CD4-positive, alpha-beta T cell (primary cell): ENCODE results near the gene CHIC1. TPM values are rescaled to one million over a fixed set of nuclear protein-coding genes. Genes with fewer than 3 reads are reported as not detected.
"Not testable (repeated sequence)": the region's sequence is repeated elsewhere in the genome, so short reads cannot be mapped to it uniquely, and the experiment has no call there.

Experiments
- ATAC-seq: fragments of 200-7000 bp; cut with Tn5 transposase; one replicate; pipeline ENCODE4 v1.10.0; 2022; ENCODE audit warnings: mild to moderate bottlenecking; ENCODE audit not compliant: poor library complexity
- CTCF ChIA-PET: fragments of 350-600 bp; sonication (Branson Sonifier 250); formaldehyde crosslinking; loops from one replicate; lab custom pipeline; 2021; ENCODE audit warnings: antibody characterized with exemption, inconsistent platforms; lab: Charles Lee
- POLR2A ChIA-PET: fragments of 350-600 bp; sonication (Branson Sonifier 250); formaldehyde crosslinking; loops from one replicate; lab custom pipeline; 2021; ENCODE audit warnings: antibody characterized with exemption, inconsistent platforms; lab: Charles Lee
- DNase-seq, 14 experiments: peaks; one replicate each; pipeline ENCODE4 v3.0.0-alpha.2; 2013 to 2020; ENCODE audit warnings: mixed read lengths in 2 of 14
- H3K27ac ChIP-seq, 2 donors: one replicate each; pipeline versions ENCODE4 v1.5.1 to v1.7.0; 2013; ENCODE audit warnings: low read length in 2 of 2, low read depth in 1 of 2, mild to moderate bottlenecking in 1 of 2
- H3K27me3 ChIP-seq, 2 experiments: 1 replicate in 1 of 2; 2 replicates in 1 of 2; pipeline versions ENCODE4 v1.6.1 to v1.7.0; 2013; ENCODE audit warnings: low read length in 2 of 2, control low read depth in 1 of 2, mild to moderate bottlenecking in 1 of 2, moderate library complexity in 1 of 2; ENCODE audit not compliant: insufficient read depth in 2 of 2, control insufficient read depth in 1 of 2
- H3K36me3 ChIP-seq: one replicate; pipeline ENCODE4 v1.6.1; 2013; ENCODE audit warnings: low read length, control low read depth; ENCODE audit not compliant: insufficient read depth
- H3K4me1 ChIP-seq: one replicate; pipeline ENCODE4 v1.6.1; 2013; ENCODE audit warnings: low read length, control low read depth; ENCODE audit not compliant: insufficient read depth
- H3K4me3 ChIP-seq: one replicate; pipeline ENCODE4 v1.5.1; 2013; ENCODE audit warnings: mild to moderate bottlenecking, low read length, moderate library complexity
- H3K9me3 ChIP-seq, 2 experiments: 1 replicate in 1 of 2; 2 replicates in 1 of 2; pipeline versions ENCODE4 v1.6.1 to v1.7.0; 2013; ENCODE audit warnings: low read length in 2 of 2, mild to moderate bottlenecking in 2 of 2, control low read depth in 1 of 2, moderate library complexity in 1 of 2; ENCODE audit not compliant: control insufficient read depth in 1 of 2, insufficient read depth in 1 of 2
- H3K27ac Mint-ChIP-seq: one replicate; pipeline ENCODE4 v1.8.0; 2020; ENCODE audit warnings: mixed read lengths
- H3K27me3 Mint-ChIP-seq: one replicate; pipeline ENCODE4 v1.8.0; 2021; ENCODE audit warnings: mixed read lengths
- H3K36me3 Mint-ChIP-seq: one replicate; pipeline ENCODE4 v1.8.0; 2021; ENCODE audit warnings: low read depth, mixed read lengths
- H3K4me1 Mint-ChIP-seq: one replicate; pipeline ENCODE4 v1.8.0; 2021; ENCODE audit warnings: low read depth, mixed read lengths
- H3K4me3 Mint-ChIP-seq: one replicate; pipeline ENCODE4 v1.8.0; 2020; ENCODE audit warnings: mild to moderate bottlenecking, mixed read lengths
- H3K9me3 Mint-ChIP-seq: one replicate; pipeline ENCODE4 v1.8.0; 2020; ENCODE audit warnings: mixed read lengths
- intact Hi-C, 2 experiments: fragments of 100-400 bp; cut with DNase I in 1 of 2; cut with micrococcal nuclease in 1 of 2; formaldehyde crosslinking; loops; one replicate each; pipeline versions ENCODE4 v1.15.1 to v1.9.0; 2023 to 2025; cut with DNase I, micrococcal nuclease
- total RNA-seq, 174 experiments: library from RNA in 2 of 174; stranded (reverse) in 2 of 174; gene quantifications; one replicate each; pipeline ENCODE4 v1.2.3 and lab custom pipeline; 2021 to 2026
- TF ChIP-seq, protein P1 (sequence below): fragments of 200-600 bp; IDR thresholded peaks from one replicate; pipeline ENCODE4 v1.8.0; 2022; ENCODE audit warnings: antibody characterized with exemption, mild to moderate bottlenecking

CHIC1 gene
- total RNA-seq, 2 experiments from 2014 or later = 7.0 to 7.2 TPM

DNA sequence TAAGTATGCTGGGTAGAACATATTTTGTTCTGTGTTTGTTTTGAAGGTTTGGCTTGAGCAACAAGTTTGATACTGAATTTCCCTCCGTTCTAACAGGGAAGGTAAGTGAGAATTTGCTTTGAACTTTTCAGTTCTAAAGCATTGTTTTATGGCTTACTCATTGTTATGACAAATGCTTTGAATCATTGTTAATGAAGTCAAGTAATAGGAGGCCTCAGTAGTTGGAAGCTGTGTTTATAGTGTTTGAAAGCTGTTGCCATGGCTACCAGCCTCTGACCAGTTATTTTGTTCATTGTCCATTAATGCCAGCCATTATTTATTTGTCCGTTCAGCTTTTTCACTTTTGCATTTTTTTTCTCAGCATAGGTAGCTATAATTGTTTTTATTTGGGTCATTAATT lies 14.4 kb downstream of the CHIC1 start:
- Mint-ChIP-seq H3K4me1 (peaks cover 49% of the 10 kb centered on the region), H3K4me3 (no peak overlapping the region), H3K27ac (no peak overlapping the region), H3K27me3 (no peaks in the 10 kb centered on the region), H3K9me3 (no peaks in the 10 kb centered on the region), H3K36me3 (peaks cover 34% of the 10 kb centered on the region)
- CTCF ChIA-PET = interaction anchor here (1.0 kb wide), 1 partner anchor 19 kb away, joined by 3 read pairs; no protein-coding TSS in a partner anchor
- no peak overlapping the region for H3K4me3 ChIP-seq
- H3K27me3 ChIP-seq = no peaks in the 10 kb centered on the region
- POLR2A ChIA-PET = no interaction called here
- H3K36me3 ChIP-seq = no peaks in the 10 kb centered on the region
- ATAC-seq (no peak), DNase-seq (no peak)
- no peaks in the 10 kb centered on the region for H3K9me3 ChIP-seq
- TF ChIP-seq, protein P1, sequence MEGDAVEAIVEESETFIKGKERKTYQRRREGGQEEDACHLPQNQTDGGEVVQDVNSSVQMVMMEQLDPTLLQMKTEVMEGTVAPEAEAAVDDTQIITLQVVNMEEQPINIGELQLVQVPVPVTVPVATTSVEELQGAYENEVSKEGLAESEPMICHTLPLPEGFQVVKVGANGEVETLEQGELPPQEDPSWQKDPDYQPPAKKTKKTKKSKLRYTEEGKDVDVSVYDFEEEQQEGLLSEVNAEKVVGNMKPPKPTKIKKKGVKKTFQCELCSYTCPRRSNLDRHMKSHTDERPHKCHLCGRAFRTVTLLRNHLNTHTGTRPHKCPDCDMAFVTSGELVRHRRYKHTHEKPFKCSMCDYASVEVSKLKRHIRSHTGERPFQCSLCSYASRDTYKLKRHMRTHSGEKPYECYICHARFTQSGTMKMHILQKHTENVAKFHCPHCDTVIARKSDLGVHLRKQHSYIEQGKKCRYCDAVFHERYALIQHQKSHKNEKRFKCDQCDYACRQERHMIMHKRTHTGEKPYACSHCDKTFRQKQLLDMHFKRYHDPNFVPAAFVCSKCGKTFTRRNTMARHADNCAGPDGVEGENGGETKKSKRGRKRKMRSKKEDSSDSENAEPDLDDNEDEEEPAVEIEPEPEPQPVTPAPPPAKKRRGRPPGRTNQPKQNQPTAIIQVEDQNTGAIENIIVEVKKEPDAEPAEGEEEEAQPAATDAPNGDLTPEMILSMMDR = no peak
- H3K4me1 ChIP-seq = no peaks in the 10 kb centered on the region
- intact Hi-C loops = no loop called here
- H3K27ac ChIP-seq = no peak overlapping the region

DNA sequence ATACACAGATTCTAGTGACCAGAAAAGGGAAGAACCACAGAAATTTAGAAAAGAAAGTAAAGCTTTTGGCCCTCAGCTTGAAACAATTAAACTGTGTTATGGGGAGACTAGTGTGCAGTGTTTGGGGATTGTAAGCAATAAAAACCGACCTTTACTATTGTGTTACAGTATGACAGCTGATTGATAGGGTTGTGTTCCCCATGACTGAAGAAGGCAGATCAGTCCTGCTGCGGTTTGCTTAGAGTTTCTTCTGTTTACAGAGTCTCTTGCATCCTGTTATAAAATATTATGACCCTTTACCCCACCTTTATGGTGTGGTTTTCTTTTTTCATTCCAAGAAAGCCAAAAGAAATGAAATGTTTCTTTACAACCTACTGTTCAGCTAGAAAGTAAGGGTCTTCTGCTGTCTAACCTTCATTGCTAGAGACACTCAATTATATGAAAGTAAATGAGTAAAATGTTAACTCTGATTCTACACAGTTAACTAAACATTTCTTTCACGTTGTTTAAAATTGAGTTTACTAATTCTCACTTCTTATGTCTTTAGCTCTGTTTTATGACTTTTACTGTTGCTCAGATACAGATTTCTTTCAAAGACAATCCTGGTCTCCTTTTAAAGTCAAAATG lies 18.1 kb downstream of the CHIC1 start:
- ChIA-PET CTCF (no interaction called here), POLR2A (interaction anchor here (0.8 to 1.0 kb wide), 2 partner anchors 17 to 19 kb away, joined by 3 read pairs; no protein-coding TSS in a partner anchor)
- H3K27ac Mint-ChIP-seq = no peak overlapping the region
- H3K9me3 ChIP-seq = no peaks in the 10 kb centered on the region
- no peaks in the 10 kb centered on the region for H3K9me3 Mint-ChIP-seq
- no peak for DNase-seq
- peaks cover 22% of the 10 kb centered on the region for H3K4me1 Mint-ChIP-seq
- intact Hi-C loops = no loop called here
- H3K4me3 Mint-ChIP-seq = no peak overlapping the region
- H3K36me3 ChIP-seq = peaks cover 10% of the 10 kb centered on the region
- H3K36me3 Mint-ChIP-seq = peaks cover 29% of the 10 kb centered on the region
- H3K27me3 Mint-ChIP-seq = no peaks in the 10 kb centered on the region
- H3K27me3 ChIP-seq = no peaks in the 10 kb centered on the region
- TF ChIP-seq, protein P1 = no peak
- H3K27ac ChIP-seq = no peak overlapping the region
- no peak for ATAC-seq
- H3K4me3 ChIP-seq = no peak overlapping the region
- no peaks in the 10 kb centered on the region for H3K4me1 ChIP-seq

DNA sequence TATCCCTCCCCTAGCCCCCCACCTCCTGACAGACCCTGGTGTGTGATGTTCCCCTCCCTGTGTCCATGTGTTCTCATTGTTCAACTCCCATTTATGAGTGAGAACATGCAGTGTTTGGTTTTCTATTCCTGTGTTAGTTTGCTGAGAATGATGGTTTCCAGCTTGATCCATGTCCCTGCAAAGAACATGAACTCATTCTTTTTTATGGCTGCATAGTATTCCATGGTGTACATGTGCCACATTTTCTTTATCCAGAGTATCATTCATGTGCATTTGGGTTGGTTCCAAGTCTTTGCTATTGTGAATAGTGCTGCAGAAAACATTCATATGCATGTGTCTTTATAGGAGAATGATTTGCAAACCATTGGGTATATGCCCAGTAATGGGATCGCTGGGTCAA lies 34.8 kb downstream of the CHIC1 start:
- intact Hi-C loops, ATAC-seq, H3K4me1 ChIP-seq, H3K4me3 ChIP-seq, H3K9me3 ChIP-seq, DNase-seq, H3K4me1 Mint-ChIP-seq, H3K9me3 Mint-ChIP-seq, H3K27ac ChIP-seq, CTCF ChIA-PET, H3K4me3 Mint-ChIP-seq, H3K27ac Mint-ChIP-seq, H3K27me3 ChIP-seq, H3K27me3 Mint-ChIP-seq, POLR2A ChIA-PET, H3K36me3 ChIP-seq: not testable (repeated sequence)
- H3K36me3 Mint-ChIP-seq = peaks cover 62% of the 10 kb centered on the region

DNA sequence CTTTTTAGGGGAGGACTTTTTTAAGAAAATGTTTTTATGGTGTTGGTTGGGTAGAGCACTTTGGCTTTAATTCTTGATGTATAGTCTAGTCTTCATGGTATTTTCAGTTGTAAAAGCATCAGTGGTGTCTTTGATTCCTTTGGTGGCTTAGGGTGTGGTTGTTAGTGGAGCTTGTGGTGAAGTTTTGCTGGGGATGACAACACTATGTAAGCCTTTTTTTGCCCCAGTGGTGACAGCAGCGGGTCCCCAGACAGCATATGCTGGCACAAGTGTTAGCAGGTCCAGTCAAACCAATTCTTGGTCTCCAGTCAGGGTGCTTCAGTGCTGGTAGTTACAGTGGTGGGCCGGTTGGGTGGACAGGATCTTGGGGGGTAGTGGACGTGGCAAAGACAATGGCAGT lies 52.0 kb downstream of the CHIC1 start:
- peaks cover 6% of the 10 kb centered on the region for H3K4me1 ChIP-seq
- POLR2A ChIA-PET = no interaction called here
- ATAC-seq = no peak
- H3K36me3 Mint-ChIP-seq = peaks cover 90% of the 10 kb centered on the region
- H3K9me3 ChIP-seq = peaks cover 16 to 19% of the 10 kb centered on the region in 2 experiments
- no peaks in the 10 kb centered on the region for H3K36me3 ChIP-seq
- intact Hi-C loops = no loop called here
- H3K27ac Mint-ChIP-seq = no peak overlapping the region
- TF ChIP-seq, protein P1 = no peak
- H3K27me3 Mint-ChIP-seq = no peaks in the 10 kb centered on the region
- peak in 1 of 14 experiments; percentile 13 for DNase-seq
- no peaks in the 10 kb centered on the region for H3K9me3 Mint-ChIP-seq
- CTCF ChIA-PET = no interaction called here
- H3K27ac ChIP-seq = no peak overlapping the region
- no peak overlapping the region for H3K4me3 ChIP-seq
- no peak overlapping the region for H3K4me3 Mint-ChIP-seq
- no peaks in the 10 kb centered on the region for H3K27me3 ChIP-seq
- H3K4me1 Mint-ChIP-seq = peaks cover 9% of the 10 kb centered on the region

DNA sequence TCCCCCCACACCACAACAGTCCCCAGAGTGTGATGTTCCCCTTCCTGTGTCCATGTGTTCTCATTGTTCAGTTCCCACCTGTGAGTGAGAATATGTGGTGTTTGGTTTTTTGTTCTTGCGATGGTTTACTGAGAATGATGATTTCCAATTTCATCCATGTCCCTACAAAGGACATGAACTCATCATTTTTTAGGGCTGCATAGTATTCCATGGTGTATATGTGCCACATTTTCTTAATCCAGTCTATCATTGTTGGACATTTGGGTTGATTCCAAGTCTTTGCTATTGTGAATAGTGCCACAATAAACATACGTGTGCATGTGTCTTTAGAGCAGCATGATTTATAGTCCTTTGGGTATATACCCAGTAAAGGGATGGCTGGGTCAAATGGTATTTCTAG lies 78.7 kb downstream of the CHIC1 start:
- H3K36me3 ChIP-seq, ATAC-seq, intact Hi-C loops, H3K27ac Mint-ChIP-seq, H3K27ac ChIP-seq, CTCF ChIA-PET, H3K4me1 ChIP-seq, H3K4me3 Mint-ChIP-seq, H3K4me3 ChIP-seq, POLR2A ChIA-PET, H3K9me3 ChIP-seq, H3K27me3 Mint-ChIP-seq, H3K27me3 ChIP-seq, DNase-seq, H3K9me3 Mint-ChIP-seq: not testable (repeated sequence)
- Mint-ChIP-seq H3K36me3 (peaks cover 78% of the 10 kb centered on the region), H3K4me1 (peaks cover 10% of the 10 kb centered on the region)
